ENCODE data around the gene PLD1.

Gene PLD1

GRCh38 chr3:171744158-171744741, 66.0 kb downstream of the PLD1 start:
- DNase-seq: no peak

- DNase-seq: no peak
Measured at GRCh38 chr3:171743327-171744157, 66.7 kb downstream of the PLD1 start.

- no peak for DNase-seq
Measured at GRCh38 chr3:171741377-171741776, 68.9 kb downstream of the PLD1 start.

GRCh38 chr3:171736556-171736955, 73.7 kb downstream of the PLD1 start:
- DNase-seq: no peak

- DNase-seq: no peak
Measured at GRCh38 chr3:171733561-171733960, 76.7 kb downstream of the PLD1 start.

GRCh38 chr3:171732756-171733155, 77.5 kb downstream of the PLD1 start:
- DNase-seq: no peak

- DNase-seq: no peak
Measured at GRCh38 chr3:171731691-171732090, 78.6 kb downstream of the PLD1 start.

- DNase-seq: no peak
Measured at GRCh38 chr3:171729452-171730334, 80.6 kb downstream of the PLD1 start.

- no peak for DNase-seq
Measured at GRCh38 chr3:171727288-171727687, 83.0 kb downstream of the PLD1 start.

GRCh38 chr3:171718493-171719185, 91.6 kb downstream of the PLD1 start:
- DNase-seq: no peak

GRCh38 chr3:171715155-171715554, 95.1 kb downstream of the PLD1 start:
- DNase-seq: no peak

GRCh38 chr3:171712171-171712938, 97.9 kb downstream of the PLD1 start:
- DNase-seq: no peak

GRCh38 chr3:171711461-171712170, 98.7 kb downstream of the PLD1 start:
- DNase-seq: no peak

- no peak for DNase-seq
Measured at GRCh38 chr3:171710359-171710758, 99.9 kb downstream of the PLD1 start.

- DNase-seq: no peak
Measured at GRCh38 chr3:171704814-171705213, 105.5 kb downstream of the PLD1 start.

- DNase-seq: no peak
Measured at GRCh38 chr3:171704002-171704401, 106.3 kb downstream of the PLD1 start.

- no peak for DNase-seq
Measured at GRCh38 chr3:171703144-171703543, 107.1 kb downstream of the PLD1 start.

- DNase-seq: no peak
Measured at GRCh38 chr3:171700653-171701052, 109.6 kb downstream of the PLD1 start.

GRCh38 chr3:171700157-171700556, 110.1 kb downstream of the PLD1 start:
- DNase-seq: no peak

GRCh38 chr3:171699601-171700000, 110.7 kb downstream of the PLD1 start:
- DNase-seq: no peak

- no peak for DNase-seq
Measured at GRCh38 chr3:171696805-171697204, 113.5 kb downstream of the PLD1 start.

- no peak for DNase-seq
Measured at GRCh38 chr3:171695426-171695825, 114.9 kb downstream of the PLD1 start.
